HEK293T (cell line): ENCODE results near the gene ZNF133.

ENCODE experiments used
- ARNT ChIP-seq: fragments of 450-650 bp; IDR thresholded peaks from 2 replicates; pipeline ENCODE4 v1.6.1; 2017; ENCODE audit warnings: mild to moderate bottlenecking
- BHLHE40 ChIP-seq: fragments of 450-650 bp; IDR thresholded peaks from 2 replicates; pipeline ENCODE4 v1.6.1; 2016; ENCODE audit warnings: mild to moderate bottlenecking, moderate library complexity, borderline replicate concordance
- ELF4 ChIP-seq: fragments of 450-650 bp; IDR thresholded peaks from 2 replicates; pipeline ENCODE4 v1.6.1; 2017; ENCODE audit warnings: antibody characterized with exemption
- FOXA1 ChIP-seq: fragments of 450-650 bp; IDR thresholded peaks from 2 replicates; pipeline ENCODE4 v1.6.1; 2016; ENCODE audit warnings: mild to moderate bottlenecking
- HDGF ChIP-seq: fragments of 450-650 bp; IDR thresholded peaks from 2 replicates; pipeline ENCODE4 v1.6.1; 2017; ENCODE audit warnings: antibody characterized with exemption, borderline replicate concordance
- LEF1 ChIP-seq: fragments of 450-650 bp; IDR thresholded peaks from 2 replicates; pipeline ENCODE4 v1.6.1; 2017; ENCODE audit warnings: mild to moderate bottlenecking, borderline replicate concordance
- NFRKB ChIP-seq: fragments of 450-650 bp; IDR thresholded peaks from 2 replicates; pipeline ENCODE4 v1.6.1; 2016; ENCODE audit warnings: mild to moderate bottlenecking, moderate library complexity
- PKNOX1 ChIP-seq: fragments of 450-650 bp; IDR thresholded peaks from 2 replicates; pipeline ENCODE4 v1.6.1; 2016
- SUZ12 ChIP-seq: fragments of 450-650 bp; IDR thresholded peaks from 2 replicates; pipeline ENCODE4 v1.6.1; 2016; ENCODE audit warnings: mild to moderate bottlenecking
- TARDBP ChIP-seq: fragments of 450-650 bp; IDR thresholded peaks from 2 replicates; pipeline ENCODE4 v1.6.1; 2016

DNA sequence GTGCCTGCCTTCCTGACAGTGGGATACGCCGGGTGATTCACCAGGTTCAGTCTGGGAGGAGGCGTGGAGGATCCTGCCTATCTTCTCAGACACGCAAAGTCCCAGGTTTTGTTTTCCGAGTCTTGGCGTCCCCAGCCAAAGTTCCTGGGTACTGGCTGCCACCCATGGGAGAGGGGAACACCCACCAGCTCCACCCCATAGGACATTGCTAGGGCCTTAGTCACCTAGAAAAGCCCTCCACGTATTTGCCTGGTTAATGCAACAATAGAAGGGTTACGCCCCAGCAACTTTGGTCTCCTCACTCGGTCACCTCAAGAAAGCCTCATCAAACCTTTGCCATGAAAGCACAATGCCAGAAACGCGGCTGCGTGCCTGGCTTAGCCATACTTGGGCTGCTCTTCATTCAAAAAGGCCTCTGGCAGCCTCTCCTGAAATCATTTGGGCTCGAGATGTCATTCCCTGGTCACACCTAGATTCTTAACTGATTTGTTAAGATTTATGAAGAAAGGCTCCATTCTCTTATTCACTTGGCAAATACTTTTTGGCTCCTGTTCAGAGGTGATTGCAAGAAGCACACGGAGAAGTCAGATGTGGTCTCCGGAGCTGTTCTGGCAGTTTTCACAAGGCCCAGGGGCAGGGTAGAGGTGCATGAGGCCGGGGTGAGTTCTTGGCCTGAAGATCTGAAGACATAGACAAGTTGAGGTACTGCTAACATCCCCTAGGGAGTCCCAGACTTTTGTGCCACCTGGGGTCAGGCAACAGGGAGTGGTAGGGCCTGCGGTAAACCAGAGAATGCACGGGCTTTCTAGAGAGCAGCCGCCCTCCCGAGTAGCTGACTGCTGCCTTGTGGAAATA, 35.5 kb upstream of the ZNF133 start:
- no peak for TF ChIP-seq PKNOX1
- no peak for TF ChIP-seq SUZ12
- TF ChIP-seq ELF4 = no peak
- TF ChIP-seq TARDBP = no peak
- no peak for TF ChIP-seq HDGF
- no peak for TF ChIP-seq BHLHE40
- no peak for TF ChIP-seq NFRKB
- no peak for TF ChIP-seq ARNT
- TF ChIP-seq FOXA1 = no peak
- TF ChIP-seq LEF1 = no peak
